NCI-H2171 treated with DMSO at 0.1 percent for 48 hours (cell line): Measurements from ENCODE around the gene RTF1.

ENCODE experiments used
- DNase-seq: peaks from one replicate; lab custom pipeline; 2025; lab: John Stamatoyannopoulos, UW

RTF1 gene

GRCh38 chr15:41506796-41507341 lies 90.0 kb downstream of the RTF1 start:
- DNase-seq: no peak

- DNase-seq: no peak
Observed at GRCh38 chr15:41507820-41508290, 91.0 kb downstream of the RTF1 start.

GRCh38 chr15:41510728-41511127 lies 93.8 kb downstream of the RTF1 start:
- no peak for DNase-seq

- DNase-seq: no peak
Observed at GRCh38 chr15:41511331-41511898, 94.5 kb downstream of the RTF1 start.

- no peak for DNase-seq
Observed at GRCh38 chr15:41511899-41512369, 95.0 kb downstream of the RTF1 start.

GRCh38 chr15:41512512-41512939 lies 95.6 kb downstream of the RTF1 start:
- DNase-seq: no peak

- DNase-seq: peak; percentile 38
Observed at GRCh38 chr15:41512940-41513505, 96.1 kb downstream of the RTF1 start.

GRCh38 chr15:41513506-41514227 lies 96.8 kb downstream of the RTF1 start, which contains the start of gene LTK:
TSS of gene LTK (minus strand) at chr15:41513827. CDS start at chr15:41513709, 118 bp downstream.
- no peak for DNase-seq

GRCh38 chr15:41517895-41518449 lies 101.1 kb downstream of the RTF1 start:
- DNase-seq: peak; percentile 37

- DNase-seq: no peak
Observed at GRCh38 chr15:41520636-41521035, 103.7 kb downstream of the RTF1 start.

GRCh38 chr15:41521614-41522013 lies 104.7 kb downstream of the RTF1 start:
- no peak for DNase-seq

GRCh38 chr15:41523097-41523496 lies 106.2 kb downstream of the RTF1 start:
- no peak for DNase-seq

- no peak for DNase-seq
Observed at GRCh38 chr15:41530363-41530956, 113.6 kb downstream of the RTF1 start.
